IMR-90 (cell line): Measurements from ENCODE around the gene GNA15. TPM values are rescaled to one million over a fixed set of nuclear protein-coding genes. Genes with fewer than 3 reads are reported as not detected.

Experiments
- ATAC-seq: fragments of 200-7000 bp; cut with Tn5 transposase; 2 replicates; pipeline ENCODE4 v1.9.1; 2020; ENCODE audit warnings: low read depth, mild to moderate bottlenecking, moderate library complexity
- BruUV-seq: library from RNA; stranded (reverse); fragments of 400-500 nt; replicated peaks from 2 replicates; lab custom pipeline; 2021; lab: Mats Ljungman, UMichigan
- CTCF ChIA-PET: fragments of 300-600 bp; formaldehyde crosslinking; extraction: SDS; loops from one replicate; lab custom pipeline; 2021; ENCODE audit warnings: antibody characterized with exemption; lab: Yijun Ruan, JAX
- POLR2A ChIA-PET: fragments of 300-600 bp; sonication (Branson Sonifier 250); formaldehyde crosslinking; loops from one replicate; lab custom pipeline; 2022; ENCODE audit warnings: antibody characterized with exemption; ENCODE audit not compliant: unreplicated experiment; lab: Charles Lee
- DNase-seq: peaks from one replicate; pipeline ENCODE4 v3.0.0; 2013
- H2AFZ ChIP-seq: replicated peaks from 2 replicates; pipeline ENCODE3; 2013; ENCODE audit warnings: low read length, mild to moderate bottlenecking; ENCODE audit not compliant: poor library complexity
- H2AK5ac ChIP-seq: 2 replicates; pipeline ENCODE4 v1.6.1; 2013; ENCODE audit warnings: low read depth, low read length, inconsistent platforms
- H2AK9ac ChIP-seq: replicated peaks from 2 replicates; pipeline ENCODE3; 2013; ENCODE audit warnings: mild to moderate bottlenecking, low read depth, low read length, moderate library complexity; ENCODE audit not compliant: poor library complexity
- H2BK120ac ChIP-seq: 2 replicates; pipeline ENCODE4 v1.6.1; 2013; ENCODE audit warnings: low read depth, low read length, inconsistent platforms
- H2BK15ac ChIP-seq: 3 replicates; pipeline ENCODE4 v1.6.1; 2013; ENCODE audit warnings: low read depth, low read length, inconsistent platforms
- H2BK20ac ChIP-seq: 2 replicates; pipeline ENCODE4 v1.6.1; 2013; ENCODE audit warnings: low read depth, mild to moderate bottlenecking, inconsistent platforms, low read length, moderate library complexity
- H2BK5ac ChIP-seq: 2 replicates; pipeline ENCODE4 v1.6.1; 2013; ENCODE audit warnings: mild to moderate bottlenecking, low read depth, low read length, inconsistent platforms; ENCODE audit not compliant: poor library complexity, severe bottlenecking
- H3K14ac ChIP-seq: replicated peaks from 2 replicates; pipeline ENCODE4 v1.6.1; 2013; ENCODE audit warnings: low read depth, low read length, inconsistent platforms
- H3K18ac ChIP-seq: 2 replicates; pipeline ENCODE4 v1.6.1; 2013; ENCODE audit warnings: low read depth, low read length, control low read depth
- H3K23ac ChIP-seq: 2 replicates; pipeline ENCODE4 v1.6.1; 2013; ENCODE audit warnings: low read depth, low read length, inconsistent platforms
- H3K27ac ChIP-seq: 2 replicates; pipeline ENCODE4 v1.5.1; 2013; ENCODE audit warnings: mild to moderate bottlenecking, control low read depth, low read length; ENCODE audit not compliant: insufficient read depth
- H3K27me3 ChIP-seq: 2 replicates; pipeline ENCODE4 v1.6.1; 2013; ENCODE audit warnings: low read length; ENCODE audit not compliant: control insufficient read depth, insufficient read depth
- H3K36me3 ChIP-seq: 2 replicates; pipeline ENCODE4 v1.6.1; 2013; ENCODE audit warnings: low read length, mixed read lengths; ENCODE audit not compliant: control insufficient read depth, insufficient read depth
- H3K4ac ChIP-seq: 2 replicates; pipeline ENCODE4 v1.6.1; 2013; ENCODE audit warnings: low read depth, low read length, inconsistent platforms
- H3K4me1 ChIP-seq: 2 replicates; pipeline ENCODE4 v1.6.1; 2013; ENCODE audit warnings: low read length, mixed read lengths; ENCODE audit not compliant: control insufficient read depth, insufficient read depth
- H3K4me2 ChIP-seq: 2 replicates; pipeline ENCODE4 v1.6.1; 2013; ENCODE audit warnings: low read depth, mild to moderate bottlenecking, control low read depth, low read length, moderate library complexity
- H3K4me3 ChIP-seq: 2 replicates; pipeline ENCODE4 v1.5.1; 2013; ENCODE audit warnings: low read depth, mild to moderate bottlenecking, control low read depth, low read length, moderate library complexity; ENCODE audit not compliant: insufficient read depth
- H3K56ac ChIP-seq: 2 replicates; pipeline ENCODE4 v1.6.1; 2013; ENCODE audit warnings: low read length, inconsistent platforms; ENCODE audit not compliant: insufficient read depth; ENCODE audit errors: extremely low read depth
- H3K79me1 ChIP-seq, 2 experiments: 2 replicates each; pipeline ENCODE4 v1.6.1; 2013; ENCODE audit warnings: low read length in 2 of 2, inconsistent platforms in 1 of 2, low read depth in 1 of 2
- H3K9ac ChIP-seq: 2 replicates; pipeline ENCODE4 v1.6.1; 2013; ENCODE audit warnings: low read depth, low read length, control low read depth
- H3K9me1 ChIP-seq: 2 replicates; pipeline ENCODE4 v1.6.1; 2013; ENCODE audit warnings: low read length, inconsistent platforms; ENCODE audit not compliant: insufficient read depth
- H3K9me3 ChIP-seq: 2 replicates; pipeline ENCODE4 v1.6.1; 2013; ENCODE audit warnings: low read length; ENCODE audit not compliant: control insufficient read depth, insufficient read depth
- H4K20me1 ChIP-seq: 2 replicates; pipeline ENCODE4 v1.6.1; 2013; ENCODE audit warnings: low read length, inconsistent platforms; ENCODE audit not compliant: insufficient read depth
- H4K5ac ChIP-seq: 2 replicates; pipeline ENCODE4 v1.6.1; 2013; ENCODE audit warnings: mild to moderate bottlenecking, low read depth, low read length, control low read depth
- H4K8ac ChIP-seq, 2 experiments: 2 replicates each; pipeline ENCODE4 v1.6.1; 2013; ENCODE audit warnings: low read depth in 2 of 2, low read length in 2 of 2, control low read depth in 1 of 2, inconsistent platforms in 1 of 2
- H4K91ac ChIP-seq: 2 replicates; pipeline ENCODE4 v1.6.1; 2013; ENCODE audit warnings: low read depth, low read length, inconsistent platforms; ENCODE audit not compliant: insufficient read depth
- CEBPB ChIP-seq: IDR thresholded peaks from 2 replicates; pipeline ENCODE4 v1.6.1; 2012; ENCODE audit warnings: low read depth, low read length, improper control_type of control experiment
- CHD1 ChIP-seq: IDR thresholded peaks from 2 replicates; pipeline ENCODE4 v1.6.1; 2012; ENCODE audit warnings: low read depth, low read length, improper control_type of control experiment
- MAZ ChIP-seq: IDR thresholded peaks from 2 replicates; pipeline ENCODE4 v1.6.1; 2012; ENCODE audit warnings: low read depth, mild to moderate bottlenecking, low read length, improper control_type of control experiment, moderate library complexity, borderline replicate concordance
- MXI1 ChIP-seq: IDR thresholded peaks from 2 replicates; pipeline ENCODE4 v1.6.1; 2012; ENCODE audit warnings: low read depth, mild to moderate bottlenecking, low read length, moderate library complexity, borderline replicate concordance
- USF2 ChIP-seq: fragments of 150-350 bp; IDR thresholded peaks from 2 replicates; pipeline ENCODE4 v1.6.1; 2017; ENCODE audit warnings: mild to moderate bottlenecking, antibody characterized with exemption, low read length, low read depth
- WGBS, 2 experiments: methylation state at CpG; one replicate each; pipeline versions ENCODE4 v1.1.5 to v1.1.7; 2013; ENCODE audit warnings: missing lambda C conversion rate in 2 of 2; ENCODE audit not compliant: insufficient read length in 1 of 2; ENCODE audit errors: extremely low coverage in 2 of 2; 5-methylcytosine and 5-hydroxymethylcytosine counted together
- dilution Hi-C: fragments of 300-500 bp; cut with HindIII; formaldehyde crosslinking; loops from one replicate; pipeline ENCODE4 v1.14.3; 2018; ENCODE audit warnings: low sequenced_read_pairs; ENCODE audit not compliant: unreplicated experiment
- in situ Hi-C: fragments of 300-500 bp; cut with MboI; formaldehyde crosslinking; loops from 3 replicates; pipeline ENCODE4 v1.14.3; 2019; ENCODE audit warnings: low sequenced_read_pairs, inconsistent platforms, mixed read lengths
- intact Hi-C: fragments of 100-400 bp; cut with micrococcal nuclease; formaldehyde crosslinking; loops from 2 replicates; pipeline ENCODE4 v1.10.0; 2022
- polyA plus RNA-seq, 3 experiments: library from polyadenylated mRNA; depleted of rRNA; stranded (reverse); fragments of >200 nt; gene quantifications; 2 replicates each; pipeline ENCODE4 v1.2.3, GENCODE V29; 2012; ENCODE audit warnings: low replicate concordance in 1 of 3
- total RNA-seq: library from RNA; depleted of rRNA; stranded (reverse); fragments of >200 nt; gene quantifications from 2 replicates; pipeline ENCODE4 v1.2.3, GENCODE V29; 2012

The GNA15 gene
- total and polyA plus RNA-seq, 2 of the 4 experiments (the other 2 are of a cell fraction), result 0.18 TPM; not detected in 1

- no peak for TF ChIP-seq USF2
Measured at GRCh38 chr19:3196064-3196932, 60.5 kb downstream of the GNA15 start (continued).

GRCh38 chr19:3196933-3197205, 61.0 kb downstream of the GNA15 start:
- ATAC-seq (no peak), DNase-seq (no peak)
- no peaks in the 10 kb centered on the region for H3K9me3 ChIP-seq
- no peak overlapping the region for H3K56ac ChIP-seq
- H3K27ac ChIP-seq, result no peak overlapping the region
- TF ChIP-seq CHD1, result no peak
- no peak for TF ChIP-seq MXI1
- TF ChIP-seq MAZ, result no peak
- TF ChIP-seq CEBPB, result no peak
- H3K27me3 ChIP-seq, result no peaks in the 10 kb centered on the region
- no peak overlapping the region for H3K4ac ChIP-seq
- H2AK5ac ChIP-seq, result no peak overlapping the region
- no peaks in the 10 kb centered on the region for H3K9me1 ChIP-seq
- dilution Hi-C loops, result no loop called here
- H2BK15ac ChIP-seq, result no peak overlapping the region
- no peak overlapping the region for H2BK20ac ChIP-seq
- intact Hi-C loops, result no loop called here
- no peak overlapping the region for H3K18ac ChIP-seq
- H3K4me3 ChIP-seq, result no peak overlapping the region
- peaks cover 25% of the 10 kb centered on the region for H3K36me3 ChIP-seq
- POLR2A ChIA-PET, result no interaction called here
- BruUV-seq, result no TSS peak
- CTCF ChIA-PET, result no interaction called here
- peaks cover 8% of the 10 kb centered on the region; the same call in 1 of the 2 replicates for H4K20me1 ChIP-seq
- H3K23ac ChIP-seq, result no peak overlapping the region
- no peak overlapping the region for H3K9ac ChIP-seq
- no peak overlapping the region for H4K5ac ChIP-seq
- no peak overlapping the region for H2AFZ ChIP-seq
- no peak overlapping the region for H3K14ac ChIP-seq
- no peak overlapping the region for H3K4me2 ChIP-seq
- H3K79me1 ChIP-seq, result peaks cover 0 to 12% of the 10 kb centered on the region in 2 experiments; a peak in 1 of 4 replicates
- in situ Hi-C loops, result no loop called here
- no peak overlapping the region for H4K91ac ChIP-seq
- no peak overlapping the region for H2BK120ac ChIP-seq
- WGBS, 2 experiments, result 100% methylated on average over 6 of the region's 14 CpGs; no CpG with 5 or more reads in 1 of the 2 experiments
- no peak overlapping the region for H4K8ac ChIP-seq
- H2AK9ac ChIP-seq, result no peak overlapping the region
- H2BK5ac ChIP-seq, result no peak overlapping the region
- H3K4me1 ChIP-seq, result no peaks in the 10 kb centered on the region
